Measurements from ENCODE around the gene HNF4A. TPM values are rescaled to one million over a fixed set of nuclear protein-coding genes. Genes with fewer than 3 reads are reported as not detected.

HNF4A gene
- total and polyA plus RNA-seq, 2 of the 4 experiments (the other 2 are of a cell fraction), result not detected

GRCh38 chr20:44399446-44399845 lies 43.9 kb downstream of the HNF4A start:
- H3K4me3 ChIP-seq (ENCODE audit: insufficient read depth, low read depth, low read length), result no peak overlapping the region
- H3K18ac ChIP-seq (ENCODE audit: low read depth, low read length), result no peak overlapping the region
- H2BK15ac ChIP-seq (ENCODE audit: low read depth, low read length), result no peak overlapping the region
- no peak overlapping the region for H2BK5ac ChIP-seq (ENCODE audit: low read depth, low read length, poor library complexity, severe bottlenecking)
- no peak for ATAC-seq (ENCODE audit: low read depth)
- H3K23ac ChIP-seq (ENCODE audit: low read depth, low read length), result no peak overlapping the region
- H3K36me3 ChIP-seq (ENCODE audit: control insufficient read depth, insufficient read depth, low read length), result no peaks in the 10 kb centered on the region
- no peaks in the 10 kb centered on the region; the same call in 1 of the 2 replicates for H3K9me1 ChIP-seq (ENCODE audit: insufficient read depth, low read length)
- ChIA-PET CTCF (no interaction called here), POLR2A (ENCODE audit: unreplicated experiment) (no interaction called here)
- TF ChIP-seq USF2 (IDR thresholded peaks at IDR 0.05; ENCODE audit: low read depth, low read length) (no peak), RCOR1 (IDR thresholded peaks at IDR 0.05; ENCODE audit: insufficient replicate concordance, low read length) (no peak), RAD21 (IDR thresholded peaks at IDR 0.05; ENCODE audit: low read length) (no peak), NFE2L2 (IDR thresholded peaks at IDR 0.05; ENCODE audit: low read depth, low read length) (no peak), POLR2A (IDR thresholded peaks at IDR 0.05; ENCODE audit: low read depth, low read length) (no peak), ELK1 (IDR thresholded peaks at IDR 0.05; ENCODE audit: borderline replicate concordance, low read depth, low read length) (no peak), SMC3 (IDR thresholded peaks at IDR 0.05; ENCODE audit: low read depth, low read length) (no peak), MAZ (IDR thresholded peaks at IDR 0.05; ENCODE audit: borderline replicate concordance, low read depth, low read length) (no peak), CEBPB (IDR thresholded peaks at IDR 0.05; ENCODE audit: low read depth, low read length) (no peak), FOS (IDR thresholded peaks at IDR 0.05; ENCODE audit: low read depth, low read length) (no peak), CTCF (conservative IDR thresholded peaks at IDR 0.05; ENCODE audit: low read depth, low read length) (no peak), BHLHE40 (IDR thresholded peaks at IDR 0.05; ENCODE audit: low read depth, low read length) (no peak)
- 61% methylated on average over 3 of the region's 3 CpGs; no CpG with 5 or more reads in 1 of the 2 experiments for WGBS, 2 experiments (ENCODE audit: extremely low coverage in 2 of 2, insufficient read length in 1 of 2)
- H3K79me1 ChIP-seq (ENCODE audit: low read depth in 1 of 2, low read length in 2 of 2), result no peaks in the 10 kb centered on the region
- peaks cover 42% of the 10 kb centered on the region for H3K27me3 ChIP-seq (ENCODE audit: control insufficient read depth, insufficient read depth, low read length)
- H3K27ac ChIP-seq (ENCODE audit: insufficient read depth, low read length), result no peak overlapping the region
- no peak overlapping the region for H4K91ac ChIP-seq (ENCODE audit: insufficient read depth, low read depth, low read length)
- H2BK120ac ChIP-seq (ENCODE audit: low read depth, low read length), result no peak overlapping the region
- no peak overlapping the region for H2AFZ ChIP-seq (replicated peaks; ENCODE audit: low read length, poor library complexity)
- H4K5ac ChIP-seq (ENCODE audit: low read depth, low read length), result no peak overlapping the region
- H3K9ac ChIP-seq (ENCODE audit: low read depth, low read length), result no peak overlapping the region
- H2BK20ac ChIP-seq (ENCODE audit: low read depth, low read length), result no peak overlapping the region
- H3K56ac ChIP-seq (ENCODE audit: extremely low read depth, insufficient read depth, low read length), result no peak overlapping the region
- H3K4me1 ChIP-seq (ENCODE audit: control insufficient read depth, insufficient read depth, low read length), result no peaks in the 10 kb centered on the region
- BruUV-seq (replicated peaks), result no TSS peak
- no peak overlapping the region for H3K4me2 ChIP-seq (ENCODE audit: low read depth, low read length)
- H3K14ac ChIP-seq (replicated peaks; ENCODE audit: low read depth, low read length), result no peak overlapping the region
- H4K20me1 ChIP-seq (ENCODE audit: insufficient read depth, low read length), result no peaks in the 10 kb centered on the region
- in situ Hi-C loops (cut with MboI; ENCODE audit: low sequenced_read_pairs), result loop anchor here (25.0 kb wide), 1 partner anchor 463 kb away; no protein-coding TSS in a partner anchor
- dilution Hi-C loops (cut with HindIII; ENCODE audit: low sequenced_read_pairs, unreplicated experiment), result loop anchor here (10.0 kb wide), 1 partner anchor 65 kb away; no protein-coding TSS in a partner anchor
- no peak overlapping the region for H2AK5ac ChIP-seq (ENCODE audit: low read depth, low read length)
- H4K8ac ChIP-seq (ENCODE audit: low read depth in 2 of 2, low read length in 2 of 2), result no peak overlapping the region
- no peak overlapping the region for H2AK9ac ChIP-seq (replicated peaks; ENCODE audit: low read depth, low read length, poor library complexity)
- H3K9me3 ChIP-seq (ENCODE audit: control insufficient read depth, insufficient read depth, low read length), result no peaks in the 10 kb centered on the region
- no peak overlapping the region for H3K4ac ChIP-seq (ENCODE audit: low read depth, low read length)
- intact Hi-C loops (cut with micrococcal nuclease), result no loop called here
- DNase-seq, result no peak
